ENCODE results near the gene DENND2D. TPM values are rescaled to one million over a fixed set of nuclear protein-coding genes. Genes with fewer than 3 reads are reported as not detected.

Gene DENND2D
- total RNA-seq, 1 donor from 2014 or later, result 3.7 TPM

DNA sequence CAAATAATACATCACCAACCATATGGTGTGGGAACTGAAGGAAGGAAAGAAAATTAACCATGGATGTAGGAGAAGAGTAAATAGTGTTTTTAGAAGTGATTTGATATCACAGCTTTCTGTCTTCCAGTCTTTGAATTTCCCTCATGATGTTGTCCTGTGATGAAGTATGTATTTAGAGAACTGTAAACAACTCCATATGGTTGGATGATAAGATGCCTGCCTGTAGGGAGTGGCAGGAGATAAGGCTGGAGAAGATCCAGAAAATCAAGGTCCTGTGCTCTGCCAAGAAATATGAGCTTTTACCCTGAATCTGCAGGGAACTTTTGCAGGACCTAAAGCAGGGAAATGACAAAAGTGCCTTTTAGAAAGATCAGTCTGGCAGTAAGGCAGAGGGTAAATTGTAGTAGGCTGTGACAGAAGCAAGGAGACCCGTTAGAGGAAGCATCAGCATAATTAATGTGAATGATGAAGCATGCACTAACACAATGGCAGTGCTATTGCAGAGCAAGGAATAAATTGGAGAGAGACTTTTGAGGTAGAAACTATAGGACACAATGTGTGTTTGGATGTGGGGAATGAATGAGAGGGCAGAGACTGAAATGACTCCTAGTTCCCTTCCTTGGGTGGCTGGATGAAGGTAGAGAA is 38.5 kb downstream of the DENND2D start:
- Histone ChIP-seq H3K4me1 (ENCODE audit: control insufficient read depth in 3 of 3, insufficient read depth in 3 of 3, low read length in 3 of 3) (no peaks in the 10 kb centered on the region), H3K27ac (ENCODE audit: low read depth, low read length) (no peak overlapping the region), H3K9ac (ENCODE audit: low read depth in 1 of 3, low read length in 3 of 3) (no peak overlapping the region), H3K4me3 (ENCODE audit: low read length in 3 of 3) (no peak overlapping the region), H3K36me3 (ENCODE audit: control insufficient read depth in 3 of 3, insufficient read depth in 3 of 3, low read length in 3 of 3) (peaks cover 0 to 18% (median 8%) of the 10 kb centered on the region in 3 donors), H3K27me3 (ENCODE audit: control insufficient read depth in 3 of 3, insufficient read depth in 3 of 3, low read length in 3 of 3) (no peaks in the 10 kb centered on the region), H3K9me3 (ENCODE audit: control insufficient read depth in 3 of 3, low read length in 3 of 3) (no peaks in the 10 kb centered on the region)

DNA sequence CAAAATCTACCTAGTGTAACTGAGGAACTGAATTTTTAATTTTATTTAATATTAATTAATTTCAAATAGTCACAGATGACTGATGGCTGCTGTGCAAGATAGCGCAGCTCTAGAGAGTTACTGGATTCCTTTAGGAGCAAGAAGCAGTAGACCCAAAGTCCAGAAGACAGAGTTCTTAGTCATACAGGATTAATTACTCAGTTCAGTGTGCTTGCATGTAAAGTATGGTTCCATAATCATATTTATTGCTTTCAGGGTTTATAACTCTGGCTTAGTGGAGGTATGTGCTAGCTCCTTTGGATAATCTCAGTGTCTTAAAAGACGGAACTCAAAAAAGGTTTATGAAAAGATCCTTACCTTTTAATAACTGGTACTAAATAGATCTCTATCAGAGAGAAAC is 43.0 kb downstream of the DENND2D start:
- H3K9ac ChIP-seq (ENCODE audit: low read depth in 1 of 3, low read length in 3 of 3), result no peak overlapping the region
- no peaks in the 10 kb centered on the region for H3K4me1 ChIP-seq (ENCODE audit: control insufficient read depth in 3 of 3, insufficient read depth in 3 of 3, low read length in 3 of 3)
- no peak overlapping the region for H3K4me3 ChIP-seq (ENCODE audit: low read length in 3 of 3)
- no peaks in the 10 kb centered on the region for H3K9me3 ChIP-seq (ENCODE audit: control insufficient read depth in 3 of 3, low read length in 3 of 3)
- H3K27ac ChIP-seq (ENCODE audit: low read depth, low read length), result no peak overlapping the region
- peaks cover 7 to 19% (median 17%) of the 10 kb centered on the region in 3 donors for H3K36me3 ChIP-seq (ENCODE audit: control insufficient read depth in 3 of 3, insufficient read depth in 3 of 3, low read length in 3 of 3)
- no peaks in the 10 kb centered on the region for H3K27me3 ChIP-seq (ENCODE audit: control insufficient read depth in 3 of 3, insufficient read depth in 3 of 3, low read length in 3 of 3)

DNA sequence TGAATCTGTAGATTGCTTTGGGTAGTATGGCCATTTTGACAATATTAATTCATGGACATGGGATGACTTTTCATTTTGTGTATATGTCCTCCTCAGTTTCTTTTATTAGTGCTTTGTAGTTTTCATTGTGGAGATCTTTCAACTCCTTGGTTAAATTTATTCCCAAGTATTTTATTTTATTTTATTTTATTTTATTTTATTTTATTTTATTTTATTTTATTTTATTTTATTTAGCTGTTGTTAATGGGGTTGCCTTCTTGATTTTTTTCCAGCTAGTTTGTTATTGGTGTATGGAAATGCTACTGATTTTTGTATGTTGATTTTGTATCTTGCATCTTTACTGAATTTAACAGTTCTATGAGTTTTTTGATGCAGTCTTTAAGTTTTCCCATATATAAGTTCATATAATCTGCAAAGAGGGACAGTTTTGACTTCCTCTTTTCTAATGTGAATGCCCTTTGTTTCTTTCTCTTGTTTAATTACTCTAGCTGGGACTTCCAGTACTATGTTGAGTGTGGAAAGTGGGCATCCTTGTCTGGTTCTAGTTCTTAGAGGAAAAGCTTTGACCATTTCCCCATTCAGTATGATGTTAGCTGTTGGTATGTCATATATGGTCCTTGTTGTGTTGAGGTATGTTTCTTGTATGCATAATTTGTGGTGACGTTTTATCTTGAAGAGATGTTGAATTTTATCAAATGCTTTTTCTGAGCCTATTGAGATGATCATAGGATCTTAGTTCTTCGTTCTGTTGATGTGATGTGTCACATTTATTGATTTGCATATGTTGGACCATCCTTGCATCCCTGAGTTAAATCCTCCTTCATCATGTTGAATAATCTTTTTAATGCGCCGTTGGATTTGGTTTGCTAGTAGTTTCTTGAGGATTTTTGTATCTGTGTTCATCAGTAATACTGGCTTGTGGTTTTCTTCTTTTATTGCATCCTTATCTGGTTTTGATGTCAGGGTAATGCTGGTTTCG is 46.1 kb downstream of the DENND2D start:
- Histone ChIP-seq H3K27me3 (ENCODE audit: control insufficient read depth in 3 of 3, insufficient read depth in 3 of 3, low read length in 3 of 3) (no peaks in the 10 kb centered on the region), H3K27ac (ENCODE audit: low read depth, low read length) (no peak overlapping the region), H3K4me3 (ENCODE audit: low read length in 3 of 3) (no peak overlapping the region), H3K9ac (ENCODE audit: low read depth in 1 of 3, low read length in 3 of 3) (no peak overlapping the region), H3K9me3 (ENCODE audit: control insufficient read depth in 3 of 3, low read length in 3 of 3) (no peaks in the 10 kb centered on the region), H3K36me3 (ENCODE audit: control insufficient read depth in 3 of 3, insufficient read depth in 3 of 3, low read length in 3 of 3) (peaks cover 10 to 24% (median 23%) of the 10 kb centered on the region in 3 donors), H3K4me1 (ENCODE audit: control insufficient read depth in 3 of 3, insufficient read depth in 3 of 3, low read length in 3 of 3) (no peaks in the 10 kb centered on the region)

DNA sequence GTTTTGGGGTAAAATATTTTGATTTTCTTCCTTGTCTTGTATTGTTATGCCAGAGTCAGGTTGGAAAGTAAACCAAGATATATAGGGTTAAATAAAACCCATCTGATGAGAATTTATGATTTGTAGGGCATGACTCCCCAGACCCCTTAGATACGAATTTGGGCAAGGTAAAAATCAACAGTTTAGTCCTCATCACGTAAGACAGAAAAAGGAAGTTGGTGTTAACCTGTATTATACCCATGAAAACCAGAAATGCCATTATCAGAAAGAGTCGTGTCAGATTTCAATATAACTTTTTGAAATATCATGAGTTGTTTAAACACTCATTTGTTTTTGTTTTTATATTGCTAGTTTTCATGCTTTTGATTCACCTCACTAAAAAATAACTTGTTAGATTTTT is 48.6 kb downstream of the DENND2D start:
- Histone ChIP-seq H3K9ac (ENCODE audit: low read depth in 1 of 3, low read length in 3 of 3) (no peak overlapping the region), H3K9me3 (ENCODE audit: control insufficient read depth in 3 of 3, low read length in 3 of 3) (no peaks in the 10 kb centered on the region), H3K27ac (ENCODE audit: low read depth, low read length) (no peak overlapping the region), H3K4me1 (ENCODE audit: control insufficient read depth in 3 of 3, insufficient read depth in 3 of 3, low read length in 3 of 3) (peaks cover 0 to 4% (median 0%) of the 10 kb centered on the region in 3 donors), H3K36me3 (ENCODE audit: control insufficient read depth in 3 of 3, insufficient read depth in 3 of 3, low read length in 3 of 3) (peaks cover 10 to 35% (median 32%) of the 10 kb centered on the region in 3 donors), H3K27me3 (ENCODE audit: control insufficient read depth in 3 of 3, insufficient read depth in 3 of 3, low read length in 3 of 3) (no peaks in the 10 kb centered on the region), H3K4me3 (ENCODE audit: low read length in 3 of 3) (no peak overlapping the region)

- no peaks in the 10 kb centered on the region for H3K9me3 ChIP-seq (ENCODE audit: control insufficient read depth in 3 of 3, low read length in 3 of 3)
- H3K9ac ChIP-seq (ENCODE audit: low read depth in 1 of 3, low read length in 3 of 3), result peak overlapping the region in 1 of 3 donors; percentile 37
- no peaks in the 10 kb centered on the region for H3K27me3 ChIP-seq (ENCODE audit: control insufficient read depth in 3 of 3, insufficient read depth in 3 of 3, low read length in 3 of 3)
- no peak overlapping the region for H3K4me3 ChIP-seq (ENCODE audit: low read length in 3 of 3)
- peaks cover 8 to 31% (median 30%) of the 10 kb centered on the region in 3 donors for H3K36me3 ChIP-seq (ENCODE audit: control insufficient read depth in 3 of 3, insufficient read depth in 3 of 3, low read length in 3 of 3)
- no peak overlapping the region for H3K27ac ChIP-seq (ENCODE audit: low read depth, low read length)
- H3K4me1 ChIP-seq (ENCODE audit: control insufficient read depth in 3 of 3, insufficient read depth in 3 of 3, low read length in 3 of 3), result peaks cover 0 to 4% (median 4%) of the 10 kb centered on the region in 3 donors
Measured at GRCh38 chr1:111148376-111148881, 52.0 kb downstream of the DENND2D start.

- H3K4me1 ChIP-seq (ENCODE audit: control insufficient read depth in 3 of 3, insufficient read depth in 3 of 3, low read length in 3 of 3), result peaks cover 0 to 7% (median 4%) of the 10 kb centered on the region in 3 donors
- no peaks in the 10 kb centered on the region for H3K27me3 ChIP-seq (ENCODE audit: control insufficient read depth in 3 of 3, insufficient read depth in 3 of 3, low read length in 3 of 3)
- H3K36me3 ChIP-seq (ENCODE audit: control insufficient read depth in 3 of 3, insufficient read depth in 3 of 3, low read length in 3 of 3), result peaks cover 4 to 27% (median 25%) of the 10 kb centered on the region in 3 donors
- H3K4me3 ChIP-seq (ENCODE audit: low read length in 3 of 3), result no peak overlapping the region
- no peak overlapping the region for H3K9ac ChIP-seq (ENCODE audit: low read depth in 1 of 3, low read length in 3 of 3)
- H3K27ac ChIP-seq (ENCODE audit: low read depth, low read length), result no peak overlapping the region
- no peaks in the 10 kb centered on the region for H3K9me3 ChIP-seq (ENCODE audit: control insufficient read depth in 3 of 3, low read length in 3 of 3)
Measured at GRCh38 chr1:111147948-111148347, 52.5 kb downstream of the DENND2D start.

GRCh38 chr1:111145963-111146768 is 54.3 kb downstream of the DENND2D start:
- Histone ChIP-seq H3K27ac (ENCODE audit: low read depth, low read length) (no peak overlapping the region), H3K4me1 (ENCODE audit: control insufficient read depth in 3 of 3, insufficient read depth in 3 of 3, low read length in 3 of 3) (peaks cover under 1 to 17% (median 14%) of the 10 kb centered on the region in 3 donors), H3K36me3 (ENCODE audit: control insufficient read depth in 3 of 3, insufficient read depth in 3 of 3, low read length in 3 of 3) (peaks cover 3 to 24% (median 23%) of the 10 kb centered on the region in 3 donors)

GRCh38 chr1:111145542-111145941 is 54.9 kb downstream of the DENND2D start:
- Histone ChIP-seq H3K9ac (ENCODE audit: low read depth in 1 of 3, low read length in 3 of 3) (peak overlapping the region in 1 of 3 donors; percentile 23), H3K36me3 (ENCODE audit: control insufficient read depth in 3 of 3, insufficient read depth in 3 of 3, low read length in 3 of 3) (peaks cover 3 to 22% (median 21%) of the 10 kb centered on the region in 3 donors), H3K27ac (ENCODE audit: low read depth, low read length) (no peak overlapping the region), H3K4me3 (ENCODE audit: low read length in 3 of 3) (no peak overlapping the region), H3K4me1 (ENCODE audit: control insufficient read depth in 3 of 3, insufficient read depth in 3 of 3, low read length in 3 of 3) (peaks cover 3 to 20% (median 19%) of the 10 kb centered on the region in 3 donors), H3K9me3 (ENCODE audit: control insufficient read depth in 3 of 3, low read length in 3 of 3) (no peaks in the 10 kb centered on the region), H3K27me3 (ENCODE audit: control insufficient read depth in 3 of 3, insufficient read depth in 3 of 3, low read length in 3 of 3) (no peaks in the 10 kb centered on the region)

More at GRCh38 chr1:111145963-111146768, 54.3 kb downstream of the DENND2D start:
- Histone ChIP-seq H3K4me3 (ENCODE audit: low read length in 3 of 3) (no peak overlapping the region), H3K27me3 (ENCODE audit: control insufficient read depth in 3 of 3, insufficient read depth in 3 of 3, low read length in 3 of 3) (no peaks in the 10 kb centered on the region), H3K9ac (ENCODE audit: low read depth in 1 of 3, low read length in 3 of 3) (no peak overlapping the region), H3K9me3 (ENCODE audit: control insufficient read depth in 3 of 3, low read length in 3 of 3) (no peaks in the 10 kb centered on the region)

GRCh38 chr1:111142356-111142975 is 58.0 kb downstream of the DENND2D start:
- Histone ChIP-seq H3K36me3 (ENCODE audit: control insufficient read depth in 3 of 3, insufficient read depth in 3 of 3, low read length in 3 of 3) (peaks cover 0 to 9% (median 0%) of the 10 kb centered on the region in 3 donors), H3K9ac (ENCODE audit: low read depth in 1 of 3, low read length in 3 of 3) (no peak overlapping the region), H3K9me3 (ENCODE audit: control insufficient read depth in 3 of 3, low read length in 3 of 3) (no peaks in the 10 kb centered on the region), H3K27me3 (ENCODE audit: control insufficient read depth in 3 of 3, insufficient read depth in 3 of 3, low read length in 3 of 3) (no peaks in the 10 kb centered on the region), H3K4me3 (ENCODE audit: low read length in 3 of 3) (no peak overlapping the region), H3K4me1 (ENCODE audit: control insufficient read depth in 3 of 3, insufficient read depth in 3 of 3, low read length in 3 of 3) (peaks cover 3 to 19% (median 17%) of the 10 kb centered on the region in 3 donors), H3K27ac (ENCODE audit: low read depth, low read length) (no peak overlapping the region)

All from skeletal muscle tissue (tissue), 4 donors.